Right lobe of liver (tissue), 4 donors: ENCODE data around the gene LRRC59.

ENCODE experiments used
- POLR2A ChIP-seq: fragments of 450-650 bp; IDR thresholded peaks from one replicate; pipeline ENCODE4 v1.6.1; 2017; ENCODE audit warnings: antibody characterized with exemption, mild to moderate bottlenecking
- TF ChIP-seq, protein P1 (sequence below), 4 donors: fragments of 200-600 bp in 3 of 4; fragments of 450-650 bp in 1 of 4; IDR thresholded peaks; one replicate each; pipeline versions ENCODE4 v1.5.1 to v1.8.0; 2016 to 2022; ENCODE audit warnings: antibody characterized with exemption in 4 of 4, mild to moderate bottlenecking in 2 of 4
- donor health status: DM: no; HTN: no; CAD: no.
- donor health status: DM: no; HTN: no; CAD: no.
- donor health status: DM: no; HTN: yes; CAD: no.

DNA sequence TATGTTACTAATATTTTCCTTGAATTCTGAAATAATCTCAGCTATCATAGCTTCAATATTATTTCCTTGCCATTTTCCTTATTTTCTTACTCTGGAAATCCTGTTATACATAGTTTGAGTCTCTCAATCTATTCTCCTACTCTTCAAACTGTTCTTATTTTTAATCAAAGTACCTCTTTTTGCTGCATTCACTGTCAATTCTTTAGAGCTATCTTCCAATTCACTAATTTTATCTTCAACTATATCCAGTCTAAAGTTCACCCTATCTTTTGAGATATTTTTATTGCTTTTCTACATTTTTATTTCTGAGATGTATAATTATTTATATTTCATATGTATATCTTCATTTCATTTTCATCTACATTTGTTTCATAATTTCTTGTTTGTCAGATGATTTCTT is 58.7 kb downstream of the LRRC59 start:
- TF ChIP-seq, protein P1, sequence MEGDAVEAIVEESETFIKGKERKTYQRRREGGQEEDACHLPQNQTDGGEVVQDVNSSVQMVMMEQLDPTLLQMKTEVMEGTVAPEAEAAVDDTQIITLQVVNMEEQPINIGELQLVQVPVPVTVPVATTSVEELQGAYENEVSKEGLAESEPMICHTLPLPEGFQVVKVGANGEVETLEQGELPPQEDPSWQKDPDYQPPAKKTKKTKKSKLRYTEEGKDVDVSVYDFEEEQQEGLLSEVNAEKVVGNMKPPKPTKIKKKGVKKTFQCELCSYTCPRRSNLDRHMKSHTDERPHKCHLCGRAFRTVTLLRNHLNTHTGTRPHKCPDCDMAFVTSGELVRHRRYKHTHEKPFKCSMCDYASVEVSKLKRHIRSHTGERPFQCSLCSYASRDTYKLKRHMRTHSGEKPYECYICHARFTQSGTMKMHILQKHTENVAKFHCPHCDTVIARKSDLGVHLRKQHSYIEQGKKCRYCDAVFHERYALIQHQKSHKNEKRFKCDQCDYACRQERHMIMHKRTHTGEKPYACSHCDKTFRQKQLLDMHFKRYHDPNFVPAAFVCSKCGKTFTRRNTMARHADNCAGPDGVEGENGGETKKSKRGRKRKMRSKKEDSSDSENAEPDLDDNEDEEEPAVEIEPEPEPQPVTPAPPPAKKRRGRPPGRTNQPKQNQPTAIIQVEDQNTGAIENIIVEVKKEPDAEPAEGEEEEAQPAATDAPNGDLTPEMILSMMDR (IDR thresholded peaks at IDR 0.05), result no peak
- no peak for TF ChIP-seq POLR2A
